ENCODE results near the gene SLC6A1. TPM values are rescaled to one million over a fixed set of nuclear protein-coding genes. Genes with fewer than 3 reads are reported as not detected.

SLC6A1 gene
- total RNA-seq, 1 donor from 2014 or later = not detected

DNA sequence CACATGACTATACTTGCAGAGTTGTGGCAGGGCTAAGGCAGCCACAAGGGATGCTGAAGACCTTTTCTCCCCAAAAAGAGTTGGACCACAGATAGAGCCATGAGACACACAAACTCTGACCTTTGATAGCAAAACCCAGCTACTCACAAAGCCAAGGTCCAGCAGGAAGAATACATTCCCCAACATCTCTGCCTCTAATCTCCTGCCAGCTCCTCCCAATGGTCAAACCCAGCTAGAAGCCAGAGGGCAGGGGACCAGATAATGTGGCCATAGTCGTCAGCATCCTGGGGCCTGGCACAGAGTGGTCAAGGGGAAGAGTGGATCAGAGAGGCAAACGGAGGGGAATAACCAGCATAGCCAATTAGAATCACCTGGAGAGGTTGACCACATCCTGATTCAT is 28.2 kb downstream of the SLC6A1 start:
- H3K27me3 Mint-ChIP-seq (ENCODE audit: low read depth) = peaks cover 69% of the 10 kb centered on the region
- no peaks in the 10 kb centered on the region for H3K36me3 Mint-ChIP-seq
- H3K4me1 Mint-ChIP-seq = no peaks in the 10 kb centered on the region
- H3K4me3 Mint-ChIP-seq = no peak overlapping the region
- H3K9me3 Mint-ChIP-seq = no peaks in the 10 kb centered on the region
- no peak for DNase-seq (ENCODE audit: low spot score in 2 of 2, unreplicated experiment in 2 of 2)
- no peak overlapping the region for H3K27ac Mint-ChIP-seq
- TF ChIP-seq, protein P1, sequence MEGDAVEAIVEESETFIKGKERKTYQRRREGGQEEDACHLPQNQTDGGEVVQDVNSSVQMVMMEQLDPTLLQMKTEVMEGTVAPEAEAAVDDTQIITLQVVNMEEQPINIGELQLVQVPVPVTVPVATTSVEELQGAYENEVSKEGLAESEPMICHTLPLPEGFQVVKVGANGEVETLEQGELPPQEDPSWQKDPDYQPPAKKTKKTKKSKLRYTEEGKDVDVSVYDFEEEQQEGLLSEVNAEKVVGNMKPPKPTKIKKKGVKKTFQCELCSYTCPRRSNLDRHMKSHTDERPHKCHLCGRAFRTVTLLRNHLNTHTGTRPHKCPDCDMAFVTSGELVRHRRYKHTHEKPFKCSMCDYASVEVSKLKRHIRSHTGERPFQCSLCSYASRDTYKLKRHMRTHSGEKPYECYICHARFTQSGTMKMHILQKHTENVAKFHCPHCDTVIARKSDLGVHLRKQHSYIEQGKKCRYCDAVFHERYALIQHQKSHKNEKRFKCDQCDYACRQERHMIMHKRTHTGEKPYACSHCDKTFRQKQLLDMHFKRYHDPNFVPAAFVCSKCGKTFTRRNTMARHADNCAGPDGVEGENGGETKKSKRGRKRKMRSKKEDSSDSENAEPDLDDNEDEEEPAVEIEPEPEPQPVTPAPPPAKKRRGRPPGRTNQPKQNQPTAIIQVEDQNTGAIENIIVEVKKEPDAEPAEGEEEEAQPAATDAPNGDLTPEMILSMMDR (IDR thresholded peaks at IDR 0.05; ENCODE audit: unreplicated experiment) = no peak

DNA sequence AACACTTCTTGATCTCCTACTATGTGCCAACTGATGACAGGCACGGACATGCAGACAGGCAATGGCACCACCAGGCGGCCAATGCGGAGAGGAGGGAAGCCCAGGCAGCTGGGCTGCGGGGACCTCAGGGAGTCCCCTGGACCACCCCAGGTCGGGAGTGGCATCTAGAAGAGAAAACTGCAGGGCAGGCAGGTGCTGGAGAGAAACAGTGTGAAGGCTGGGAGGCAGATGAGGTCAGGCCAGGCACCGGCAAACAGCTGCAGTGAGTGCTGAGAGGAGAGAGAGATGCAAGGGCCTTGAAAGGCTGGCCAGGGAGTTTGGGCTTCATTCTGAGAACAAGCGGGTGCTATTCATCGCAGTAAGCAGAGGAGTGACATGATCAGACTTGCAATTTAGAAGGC is 29.1 kb downstream of the SLC6A1 start:
- DNase-seq (ENCODE audit: low spot score in 2 of 2, unreplicated experiment in 2 of 2) = no peak
- H3K4me1 Mint-ChIP-seq = no peaks in the 10 kb centered on the region
- H3K27ac Mint-ChIP-seq = no peak overlapping the region
- H3K4me3 Mint-ChIP-seq = no peak overlapping the region
- H3K27me3 Mint-ChIP-seq (ENCODE audit: low read depth) = peaks cover 72% of the 10 kb centered on the region
- TF ChIP-seq, protein P1 (IDR thresholded peaks at IDR 0.05; ENCODE audit: unreplicated experiment) = no peak
- no peaks in the 10 kb centered on the region for H3K36me3 Mint-ChIP-seq
- H3K9me3 Mint-ChIP-seq = peaks cover 6% of the 10 kb centered on the region

DNA sequence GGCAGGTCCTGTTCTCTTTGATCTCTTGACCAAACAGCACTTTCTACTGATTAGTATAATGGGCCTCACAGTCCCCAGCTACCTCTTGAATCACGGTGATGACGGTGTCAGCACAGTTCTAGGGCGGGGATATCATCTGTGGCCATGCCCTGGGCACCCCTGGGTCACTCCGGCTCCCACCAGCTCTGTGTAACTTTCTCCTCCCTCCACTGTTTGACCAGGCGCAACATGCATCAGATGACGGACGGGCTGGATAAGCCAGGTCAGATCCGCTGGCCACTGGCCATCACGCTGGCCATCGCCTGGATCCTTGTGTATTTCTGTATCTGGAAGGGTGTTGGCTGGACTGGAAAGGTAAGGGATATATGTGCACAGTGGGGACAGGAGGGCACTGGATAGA is 29.6 kb downstream of the SLC6A1 start:
- no peak overlapping the region for H3K27ac Mint-ChIP-seq
- no peak overlapping the region for H3K4me3 Mint-ChIP-seq
- no peaks in the 10 kb centered on the region for H3K4me1 Mint-ChIP-seq
- peaks cover 10% of the 10 kb centered on the region for H3K9me3 Mint-ChIP-seq
- no peaks in the 10 kb centered on the region for H3K36me3 Mint-ChIP-seq
- no peak for DNase-seq (ENCODE audit: low spot score in 2 of 2, unreplicated experiment in 2 of 2)
- TF ChIP-seq, protein P1 (IDR thresholded peaks at IDR 0.05; ENCODE audit: unreplicated experiment) = no peak
- H3K27me3 Mint-ChIP-seq (ENCODE audit: low read depth) = peaks cover 71% of the 10 kb centered on the region

DNA sequence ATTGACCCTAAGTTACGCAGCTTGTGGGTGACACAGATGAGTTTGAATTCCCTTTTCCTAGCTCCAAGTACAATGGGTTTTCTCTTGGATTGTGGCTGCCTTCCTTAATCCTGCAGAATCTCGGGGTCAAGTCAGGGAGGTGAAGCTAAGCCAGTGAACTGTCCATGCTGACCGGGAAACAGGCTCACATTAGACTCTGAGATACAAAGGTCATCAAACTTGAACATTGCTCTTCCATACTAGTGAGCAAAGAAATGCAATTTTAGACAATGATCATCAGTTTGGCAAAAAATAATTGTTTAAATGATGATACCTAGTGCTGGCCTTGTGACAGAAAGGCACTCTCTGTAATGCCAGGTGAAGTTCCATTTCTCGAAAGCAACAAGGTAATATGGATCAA is 31.6 kb downstream of the SLC6A1 start:
- no peaks in the 10 kb centered on the region for H3K36me3 Mint-ChIP-seq
- no peak for DNase-seq (ENCODE audit: low spot score in 2 of 2, unreplicated experiment in 2 of 2)
- peaks cover 23% of the 10 kb centered on the region for H3K9me3 Mint-ChIP-seq
- H3K4me3 Mint-ChIP-seq = no peak overlapping the region
- no peaks in the 10 kb centered on the region for H3K4me1 Mint-ChIP-seq
- H3K27me3 Mint-ChIP-seq (ENCODE audit: low read depth) = peaks cover 67% of the 10 kb centered on the region
- H3K27ac Mint-ChIP-seq = no peak overlapping the region
- TF ChIP-seq, protein P1 (IDR thresholded peaks at IDR 0.05; ENCODE audit: unreplicated experiment) = no peak

DNA sequence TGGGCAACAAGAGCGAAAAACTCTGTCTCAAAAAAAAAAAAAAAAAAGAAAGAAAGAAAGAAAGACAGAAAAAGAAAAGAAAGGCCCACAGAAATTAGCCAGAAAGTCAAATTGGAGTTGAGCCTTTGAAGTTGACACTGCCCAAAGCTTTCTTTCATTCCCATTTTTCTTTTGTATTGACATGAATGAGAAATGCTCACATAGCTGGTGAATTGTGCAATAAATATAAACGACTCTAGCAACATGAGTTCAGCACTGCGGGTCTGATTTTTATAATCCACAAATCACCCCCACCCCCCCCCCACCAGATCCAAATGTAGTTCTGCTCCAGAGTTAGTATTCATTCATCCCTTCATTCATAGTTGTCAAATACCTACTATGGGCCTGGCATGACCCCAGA is 37.4 kb downstream of the SLC6A1 start:
- Mint-ChIP-seq H3K36me3 (no peaks in the 10 kb centered on the region), H3K9me3 (peaks cover 23% of the 10 kb centered on the region), H3K27me3 (ENCODE audit: low read depth) (peaks cover 28% of the 10 kb centered on the region), H3K4me3 (no peak overlapping the region), H3K4me1 (no peaks in the 10 kb centered on the region), H3K27ac (no peak overlapping the region)
- no peak for DNase-seq (ENCODE audit: low spot score in 2 of 2, unreplicated experiment in 2 of 2)
- TF ChIP-seq, protein P1 (IDR thresholded peaks at IDR 0.05; ENCODE audit: unreplicated experiment) = no peak

DNA sequence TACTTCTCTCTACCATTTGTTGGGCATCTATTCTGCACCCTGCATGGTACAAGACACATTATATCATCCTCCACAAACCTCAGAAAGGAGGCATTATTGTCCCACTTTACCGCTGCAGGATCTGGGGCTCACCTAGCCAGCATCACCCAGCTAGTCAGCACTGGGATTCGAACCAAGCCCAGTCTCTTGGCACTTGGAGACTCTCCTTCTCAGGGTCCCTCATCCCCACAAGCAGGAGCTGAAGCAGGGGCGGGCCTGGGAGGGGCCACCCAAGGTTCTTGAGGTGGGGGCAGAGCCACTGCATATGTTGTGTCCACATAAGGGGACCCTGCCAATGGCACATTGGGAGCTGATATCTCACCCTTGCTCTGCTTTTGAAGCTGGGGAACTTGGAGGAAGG is 41.3 kb downstream of the SLC6A1 start:
- no peaks in the 10 kb centered on the region for H3K9me3 Mint-ChIP-seq
- no peaks in the 10 kb centered on the region for H3K4me1 Mint-ChIP-seq
- no peak for DNase-seq (ENCODE audit: low spot score in 2 of 2, unreplicated experiment in 2 of 2)
- no peak overlapping the region for H3K4me3 Mint-ChIP-seq
- no peaks in the 10 kb centered on the region for H3K36me3 Mint-ChIP-seq
- TF ChIP-seq, protein P1 (IDR thresholded peaks at IDR 0.05; ENCODE audit: unreplicated experiment) = no peak
- peaks cover 43% of the 10 kb centered on the region for H3K27me3 Mint-ChIP-seq (ENCODE audit: low read depth)
- no peak overlapping the region for H3K27ac Mint-ChIP-seq
